GM18519 (cell line): ENCODE measurements around the gene GPR33.

ENCODE experiments used
- ATAC-seq: cut with Tn5 transposase; IDR thresholded peaks from one replicate; pipeline ENCODE4 v1.9.1; 2021; ENCODE audit warnings: mild to moderate bottlenecking, moderate library complexity; ENCODE audit not compliant: unreplicated experiment, low FRiP score

Gene GPR33

DNA sequence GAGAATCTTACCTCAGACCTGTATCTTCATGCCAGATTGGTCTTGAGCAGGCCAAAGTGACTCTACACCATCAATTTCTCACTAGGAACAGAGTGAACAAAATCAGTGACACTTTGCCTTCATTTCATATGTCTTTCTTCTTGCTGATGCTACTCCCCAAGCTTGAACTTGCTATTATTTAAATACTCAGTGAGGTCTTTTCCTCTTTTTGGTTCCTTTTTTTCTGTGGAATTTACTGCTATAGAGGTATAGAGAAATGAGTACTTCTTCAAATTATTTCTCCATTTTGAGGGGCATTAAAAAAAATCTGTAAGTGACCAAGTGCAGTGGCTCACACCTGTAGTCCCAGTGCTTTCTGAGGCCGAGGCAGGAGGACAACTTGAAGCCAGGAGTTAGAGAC, at the start of gene GPR33:
GPR33 (minus strand) TSS at position 154 of the 400 bp plus-strand sequence. CDS start 4,074 bp downstream, outside the sequence.
- no peak for ATAC-seq

DNA sequence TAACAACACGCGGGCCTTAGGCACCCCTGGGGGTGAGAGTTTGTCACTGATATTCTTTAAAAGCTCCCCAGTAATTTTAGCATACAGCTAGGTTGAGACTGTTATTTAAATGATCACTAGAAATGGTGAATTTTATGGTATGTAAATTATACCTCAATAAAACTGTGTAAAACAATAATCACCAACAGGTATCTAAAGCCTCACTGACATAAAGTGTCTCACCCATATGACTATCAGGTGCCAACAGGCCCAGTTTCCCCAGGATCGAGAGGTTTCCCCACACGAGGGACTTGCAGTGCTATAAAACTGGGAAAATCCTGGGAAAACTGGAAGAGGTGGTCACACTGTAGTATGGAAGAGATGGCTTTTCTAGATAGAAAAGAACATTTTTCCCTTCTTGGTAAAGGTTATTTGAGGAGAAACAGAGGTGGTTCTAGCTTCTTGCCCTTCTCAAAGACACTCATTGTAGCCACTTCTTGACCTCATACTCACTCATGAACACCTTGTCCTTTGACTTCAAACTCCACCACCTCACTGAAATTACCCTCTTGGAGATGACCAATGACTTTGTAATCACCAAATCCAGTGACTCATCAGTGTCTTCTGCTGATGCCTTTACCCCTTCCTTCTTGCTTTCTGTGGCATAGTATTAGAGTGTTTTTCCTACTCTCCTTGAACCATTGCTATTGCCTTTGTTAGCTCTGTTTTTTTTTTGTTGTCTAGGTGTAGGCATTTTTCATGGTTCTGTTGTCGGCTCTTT, 48.5 kb upstream of the GPR33 start:
- ATAC-seq = no peak

DNA sequence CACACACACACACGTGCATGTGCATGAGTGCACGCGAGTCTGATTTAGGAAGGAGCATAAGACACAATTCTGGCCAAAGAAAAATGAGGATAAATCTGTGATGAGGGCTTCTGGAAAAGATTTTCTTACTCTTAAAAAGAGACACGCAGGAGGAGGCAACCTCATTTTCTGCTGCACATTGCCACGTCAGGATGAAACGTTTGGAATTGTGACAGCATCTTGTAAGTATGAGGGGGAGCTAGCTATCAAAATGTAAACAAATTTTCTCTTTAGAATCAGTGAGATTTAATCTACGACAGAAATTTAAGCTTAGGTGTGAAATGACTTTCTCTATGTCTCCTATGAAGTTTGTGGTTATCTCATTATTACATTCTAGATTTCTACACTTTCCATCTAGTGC, 42.3 kb upstream of the GPR33 start:
- no peak for ATAC-seq

- no peak for ATAC-seq
These were observed 41.2 kb upstream of the GPR33 start for GRCh38 chr14:31529053-31529452.

DNA sequence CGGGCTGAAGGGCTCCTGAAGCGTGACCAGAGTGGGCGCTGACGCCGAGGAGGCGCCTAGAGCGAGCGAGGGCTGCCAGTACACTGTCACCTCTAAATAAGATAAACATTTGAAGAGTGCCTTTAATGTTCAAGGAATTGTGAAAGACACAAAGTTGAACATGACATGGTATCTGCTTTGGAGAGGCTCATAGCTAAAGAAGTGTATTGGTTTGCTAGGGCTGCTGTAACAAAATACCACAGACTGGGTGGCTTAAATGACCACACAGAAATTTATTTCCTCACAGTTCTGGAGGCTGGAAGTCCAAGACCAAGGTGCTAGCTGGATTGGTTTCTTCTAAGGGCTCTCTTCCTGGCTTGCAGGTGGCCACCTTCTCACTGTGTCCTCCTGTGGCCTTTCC, 39.7 kb upstream of the GPR33 start:
- ATAC-seq = no peak

DNA sequence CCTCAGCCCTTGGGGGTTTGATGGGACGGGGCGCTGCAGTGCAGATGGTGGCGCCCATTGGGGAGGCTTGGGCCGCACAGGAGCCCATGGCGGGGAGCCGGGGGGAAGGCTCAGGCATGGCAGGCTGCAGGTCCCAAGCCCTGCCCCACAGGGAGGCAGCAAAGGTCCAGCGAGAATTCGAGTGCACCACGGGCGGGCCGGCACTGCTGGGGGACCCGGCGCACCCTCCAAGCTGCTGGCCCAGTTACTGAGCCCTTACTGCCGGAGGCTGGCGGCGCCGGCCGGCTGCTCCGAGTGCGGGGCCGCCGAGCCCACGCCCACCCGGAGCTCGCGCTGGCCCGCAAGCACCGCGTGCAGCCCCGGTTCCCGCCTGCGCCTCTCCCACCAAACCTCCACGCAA, 39.2 kb upstream of the GPR33 start:
- ATAC-seq = no peak

DNA sequence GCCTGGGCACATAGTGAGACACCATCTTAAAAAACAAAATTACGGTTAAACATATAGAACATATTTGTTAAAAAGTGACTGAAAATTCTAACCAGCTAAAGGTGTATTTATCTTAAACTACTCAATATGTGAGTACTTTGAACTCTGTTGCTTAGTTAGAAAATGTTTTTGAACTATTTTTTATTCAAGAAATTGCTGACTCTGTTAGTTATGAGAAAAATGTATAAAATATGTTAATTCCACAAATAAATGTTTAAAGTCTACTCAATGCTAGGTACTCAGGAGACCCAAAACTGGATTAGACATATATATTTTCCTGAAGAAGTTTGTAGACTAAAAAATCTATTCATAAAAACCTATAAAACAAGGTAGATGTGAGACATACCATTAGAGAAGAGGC, 23.0 kb upstream of the GPR33 start:
- no peak for ATAC-seq

DNA sequence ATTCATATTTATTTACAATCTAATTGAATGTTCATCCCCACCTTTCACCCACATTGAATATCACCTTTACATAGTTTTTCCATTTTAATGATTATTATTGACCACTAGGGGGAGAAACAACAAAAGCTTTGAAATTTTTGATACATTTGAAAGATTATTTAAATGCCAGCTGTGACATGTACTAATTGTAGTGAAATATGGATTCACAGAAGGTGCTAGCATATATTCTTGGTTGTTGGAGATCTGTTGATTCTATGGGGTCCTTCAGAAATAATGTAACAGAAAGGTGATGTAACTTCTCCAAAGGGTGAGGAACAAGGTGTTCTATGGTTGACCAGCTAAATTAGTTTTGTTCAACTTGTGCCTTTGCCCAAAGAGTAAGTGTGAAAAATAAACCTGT, 22.4 kb upstream of the GPR33 start:
- no peak for ATAC-seq

GRCh38 chr14:31508135-31508534, 20.3 kb upstream of the GPR33 start:
- ATAC-seq = no peak

- ATAC-seq = no peak
These were observed 17.6 kb upstream of the GPR33 start for GRCh38 chr14:31505411-31505810.

GRCh38 chr14:31501870-31502269, 14.0 kb upstream of the GPR33 start:
- ATAC-seq = no peak

GRCh38 chr14:31492759-31493498, 5.1 kb upstream of the GPR33 start:
- no peak for ATAC-seq

DNA sequence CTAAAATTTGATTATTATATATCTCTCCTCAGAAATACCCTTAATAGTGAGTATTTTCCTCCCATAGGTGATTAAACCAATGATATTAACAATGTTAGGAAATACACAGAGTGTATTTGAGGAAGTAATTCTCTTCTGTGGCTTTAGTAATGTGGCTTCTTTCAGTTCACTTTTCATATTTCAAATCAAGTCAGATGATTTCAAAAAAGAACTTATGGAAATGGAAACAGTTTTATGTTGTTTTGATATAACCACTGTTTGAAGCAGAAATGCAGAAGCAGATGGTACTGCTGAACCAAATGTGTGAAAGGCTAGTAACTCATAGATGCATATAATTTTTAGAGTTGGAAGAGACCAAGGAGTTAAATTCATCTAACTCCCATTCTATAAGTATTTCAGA, 1.9 kb upstream of the GPR33 start:
- ATAC-seq = no peak

DNA sequence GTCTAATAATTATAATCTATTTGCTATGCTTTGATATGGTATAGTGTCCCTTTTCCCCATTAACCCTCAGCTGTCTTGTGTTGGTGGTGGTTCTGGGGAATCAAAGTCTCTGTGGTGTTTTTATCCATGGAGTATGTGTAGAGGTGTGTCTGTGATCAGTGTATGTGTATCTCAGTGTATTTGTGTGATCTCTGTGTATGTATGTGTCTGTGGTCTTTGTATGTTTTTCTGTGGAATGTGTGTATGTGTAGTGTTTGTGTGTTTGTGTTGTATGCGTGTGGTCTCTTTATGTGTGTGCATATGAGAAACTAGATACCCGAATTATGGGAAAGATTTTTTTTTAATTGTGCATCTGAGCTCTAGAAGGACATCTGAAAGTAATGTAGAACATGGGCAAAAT, 1.1 kb downstream of the GPR33 start:
- no peak for ATAC-seq

- ATAC-seq = no peak
These were observed 3.1 kb downstream of the GPR33 start for GRCh38 chr14:31484754-31485153.

DNA sequence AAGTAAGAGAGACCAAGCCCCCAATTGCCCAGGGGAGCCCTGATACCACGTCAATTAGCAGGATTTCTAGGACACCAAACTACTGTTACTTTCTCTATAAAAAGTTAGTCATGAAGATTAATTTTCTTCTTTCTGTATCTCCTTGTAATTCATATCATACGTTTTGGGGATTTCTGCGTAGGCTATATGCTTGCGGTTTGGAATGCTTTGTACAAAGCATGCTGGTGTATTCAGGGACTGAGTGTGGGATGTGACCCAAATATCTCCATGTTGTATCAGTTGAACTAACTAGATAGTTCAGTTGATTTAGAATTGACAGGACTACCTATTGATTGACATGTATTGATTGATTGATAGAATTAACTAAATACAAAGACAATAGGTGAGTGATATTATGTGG, 7.7 kb downstream of the GPR33 start:
- ATAC-seq = no peak

DNA sequence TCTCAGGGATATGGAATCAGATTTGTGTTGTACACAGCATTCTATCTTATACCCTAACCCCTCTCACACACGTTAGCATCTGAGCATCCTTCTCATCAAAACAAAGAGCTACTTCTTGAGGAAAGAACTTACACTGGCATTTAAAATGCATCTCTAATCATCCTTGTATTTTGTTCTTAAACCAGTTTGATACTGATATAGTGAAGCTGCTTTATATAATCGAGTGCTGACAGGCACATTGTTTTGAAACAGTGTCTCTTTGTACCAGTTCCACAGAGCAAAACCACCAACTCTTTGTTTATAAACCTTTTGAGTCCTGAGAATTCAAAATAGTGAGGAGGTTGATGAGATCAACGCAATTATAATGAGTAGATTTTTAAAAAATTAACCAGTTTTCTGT, 8.8 kb downstream of the GPR33 start:
- no peak for ATAC-seq

GRCh38 chr14:31477248-31477647, 10.6 kb downstream of the GPR33 start:
- no peak for ATAC-seq

GRCh38 chr14:31476131-31476866, 11.5 kb downstream of the GPR33 start:
- no peak for ATAC-seq

- no peak for ATAC-seq
These were observed 21.3 kb downstream of the GPR33 start for GRCh38 chr14:31466554-31466953.

GRCh38 chr14:31465111-31465510, 22.7 kb downstream of the GPR33 start:
- no peak for ATAC-seq
